ENCODE data around the gene CLIC5. TPM values are rescaled to one million over a fixed set of nuclear protein-coding genes. Genes with fewer than 3 reads are reported as not detected.
"Not testable (repeated sequence)": the region's sequence is repeated elsewhere in the genome, so short reads cannot be mapped to it uniquely, and the experiment has no call there.

CLIC5 gene
- polyA plus RNA-seq, 3 donors: not detected

- Histone ChIP-seq H3K27me3 (ENCODE audit: control insufficient read depth in 2 of 2, insufficient read depth in 2 of 2, low read length in 2 of 2) (no peaks in the 10 kb centered on the region), H3K9me3 (replicated peaks in 1 of 2; ENCODE audit: control insufficient read depth in 1 of 2, insufficient read depth in 1 of 2, low read length in 2 of 2) (no peaks in the 10 kb centered on the region), H3K9ac (ENCODE audit: insufficient read depth, low read length, poor library complexity, severe bottlenecking) (no peak overlapping the region), H2AFZ (ENCODE audit: insufficient read depth, low read depth, low read length, poor library complexity, severe bottlenecking) (no peak overlapping the region), H4K20me1 (ENCODE audit: insufficient read depth, low read length) (no peaks in the 10 kb centered on the region), H3K4me1 (ENCODE audit: control insufficient read depth in 1 of 2, insufficient read depth in 2 of 2, low read length in 2 of 2) (no peaks in the 10 kb centered on the region), H3K4me3 (replicated peaks in 1 of 3; ENCODE audit: low read depth in 2 of 3, low read length in 3 of 3) (no peak overlapping the region), H3K27ac (ENCODE audit: low read depth in 1 of 2, low read length in 2 of 2) (no peak overlapping the region), H3K4me2 (replicated peaks; ENCODE audit: extremely low read depth, low read length, poor library complexity, severe bottlenecking) (no peak overlapping the region), H3K79me2 (ENCODE audit: insufficient read depth, low read length) (no peaks in the 10 kb centered on the region), H3K36me3 (replicated peaks in 1 of 2; ENCODE audit: control insufficient read depth in 1 of 2, insufficient read depth in 2 of 2, low read length in 2 of 2) (no peaks in the 10 kb centered on the region)
- Mint-ChIP-seq H3K4me3 (no peak overlapping the region), H3K36me3 (no peaks in the 10 kb centered on the region), H3K4me1 (peaks cover 2% of the 10 kb centered on the region), H3K27me3 (ENCODE audit: low read depth in 3 of 3) (peaks cover 1 to 2% (median 2%) of the 10 kb centered on the region in 3 donors), H3K27ac (peak overlapping the region in 1 of 7 donors; percentile 28), H3K9me3 (peaks cover 0 to 3% (median 0%) of the 10 kb centered on the region in 7 donors)
- TF ChIP-seq, protein P1, sequence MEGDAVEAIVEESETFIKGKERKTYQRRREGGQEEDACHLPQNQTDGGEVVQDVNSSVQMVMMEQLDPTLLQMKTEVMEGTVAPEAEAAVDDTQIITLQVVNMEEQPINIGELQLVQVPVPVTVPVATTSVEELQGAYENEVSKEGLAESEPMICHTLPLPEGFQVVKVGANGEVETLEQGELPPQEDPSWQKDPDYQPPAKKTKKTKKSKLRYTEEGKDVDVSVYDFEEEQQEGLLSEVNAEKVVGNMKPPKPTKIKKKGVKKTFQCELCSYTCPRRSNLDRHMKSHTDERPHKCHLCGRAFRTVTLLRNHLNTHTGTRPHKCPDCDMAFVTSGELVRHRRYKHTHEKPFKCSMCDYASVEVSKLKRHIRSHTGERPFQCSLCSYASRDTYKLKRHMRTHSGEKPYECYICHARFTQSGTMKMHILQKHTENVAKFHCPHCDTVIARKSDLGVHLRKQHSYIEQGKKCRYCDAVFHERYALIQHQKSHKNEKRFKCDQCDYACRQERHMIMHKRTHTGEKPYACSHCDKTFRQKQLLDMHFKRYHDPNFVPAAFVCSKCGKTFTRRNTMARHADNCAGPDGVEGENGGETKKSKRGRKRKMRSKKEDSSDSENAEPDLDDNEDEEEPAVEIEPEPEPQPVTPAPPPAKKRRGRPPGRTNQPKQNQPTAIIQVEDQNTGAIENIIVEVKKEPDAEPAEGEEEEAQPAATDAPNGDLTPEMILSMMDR (IDR thresholded peaks at IDR 0.05): no peak
- intact Hi-C loops (cut with micrococcal nuclease): loop anchor here in 1 of 2 donors (10.0 kb wide), 1 partner anchor 1334 kb away; no protein-coding TSS in a partner anchor
- DNase-seq: no peak
- WGBS (ENCODE audit: insufficient coverage): no CpG with 5 or more reads among the region's 11 CpGs
Measured at GRCh38 chr6:45928721-45929305, 86.8 kb downstream of the CLIC5 start.

GRCh38 chr6:45927421-45928320, 88.0 kb downstream of the CLIC5 start:
- Mint-ChIP-seq H3K9me3 (peaks cover 0 to 3% (median 0%) of the 10 kb centered on the region in 7 donors), H3K36me3 (no peaks in the 10 kb centered on the region), H3K4me1 (peaks cover 5% of the 10 kb centered on the region), H3K4me3 (no peak overlapping the region), H3K27me3 (ENCODE audit: low read depth in 3 of 3) (peaks cover 1 to 2% (median 2%) of the 10 kb centered on the region in 3 donors), H3K27ac (no peak overlapping the region)
- TF ChIP-seq, protein P1 (IDR thresholded peaks at IDR 0.05): no peak
- Histone ChIP-seq H3K27ac (ENCODE audit: low read depth in 1 of 2, low read length in 2 of 2) (no peak overlapping the region), H3K79me2 (ENCODE audit: insufficient read depth, low read length) (no peaks in the 10 kb centered on the region), H3K4me2 (replicated peaks; ENCODE audit: extremely low read depth, low read length, poor library complexity, severe bottlenecking) (no peak overlapping the region), H3K9ac (ENCODE audit: insufficient read depth, low read length, poor library complexity, severe bottlenecking) (no peak overlapping the region), H3K4me1 (ENCODE audit: control insufficient read depth in 1 of 2, insufficient read depth in 2 of 2, low read length in 2 of 2) (no peaks in the 10 kb centered on the region), H2AFZ (ENCODE audit: insufficient read depth, low read depth, low read length, poor library complexity, severe bottlenecking) (no peak overlapping the region), H3K9me3 (replicated peaks in 1 of 2; ENCODE audit: control insufficient read depth in 1 of 2, insufficient read depth in 1 of 2, low read length in 2 of 2) (no peaks in the 10 kb centered on the region), H3K27me3 (ENCODE audit: control insufficient read depth in 2 of 2, insufficient read depth in 2 of 2, low read length in 2 of 2) (no peaks in the 10 kb centered on the region), H4K20me1 (ENCODE audit: insufficient read depth, low read length) (no peaks in the 10 kb centered on the region), H3K4me3 (replicated peaks in 1 of 3; ENCODE audit: low read depth in 2 of 3, low read length in 3 of 3) (no peak overlapping the region), H3K36me3 (replicated peaks in 1 of 2; ENCODE audit: control insufficient read depth in 1 of 2, insufficient read depth in 2 of 2, low read length in 2 of 2) (no peaks in the 10 kb centered on the region)
- no peak for DNase-seq
- 80% methylated on average over 6 of the region's 9 CpGs for WGBS (ENCODE audit: insufficient coverage)
- intact Hi-C loops (cut with micrococcal nuclease): loop anchor here in 1 of 2 donors (10.0 kb wide), 1 partner anchor 1333 kb away; no protein-coding TSS in a partner anchor

DNA sequence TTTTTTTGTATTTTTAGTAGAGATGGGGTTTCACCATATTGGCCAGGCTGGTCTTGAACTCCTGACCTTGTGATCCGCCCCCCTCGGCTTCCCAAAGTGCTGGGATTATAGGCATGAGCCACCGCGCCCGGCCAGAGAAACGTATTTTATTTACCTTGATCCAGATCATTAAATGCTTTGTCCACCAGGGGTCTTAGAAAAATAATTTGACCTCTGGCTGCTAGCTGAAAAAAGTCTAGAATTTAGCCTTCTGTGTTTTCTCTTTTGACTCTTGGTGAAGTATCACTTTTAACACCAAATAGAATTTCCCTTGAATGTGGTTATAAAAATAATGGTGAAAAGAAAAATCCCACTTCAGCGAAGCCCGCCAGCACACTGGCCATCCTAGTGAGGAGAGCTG, 89.2 kb downstream of the CLIC5 start:
- H3K4me2 ChIP-seq (replicated peaks; ENCODE audit: extremely low read depth, low read length, poor library complexity, severe bottlenecking); H4K20me1 ChIP-seq (ENCODE audit: insufficient read depth, low read length); H3K4me3 ChIP-seq (replicated peaks in 1 of 3; ENCODE audit: low read depth in 2 of 3, low read length in 3 of 3); H3K9ac ChIP-seq (ENCODE audit: insufficient read depth, low read length, poor library complexity, severe bottlenecking); H3K4me1 ChIP-seq (ENCODE audit: control insufficient read depth in 1 of 2, insufficient read depth in 2 of 2, low read length in 2 of 2); H3K36me3 Mint-ChIP-seq; H2AFZ ChIP-seq (ENCODE audit: insufficient read depth, low read depth, low read length, poor library complexity, severe bottlenecking); H3K79me2 ChIP-seq (ENCODE audit: insufficient read depth, low read length); H3K4me3 Mint-ChIP-seq; H3K27me3 Mint-ChIP-seq (ENCODE audit: low read depth in 3 of 3); H3K4me1 Mint-ChIP-seq; H3K27ac Mint-ChIP-seq; H3K9me3 ChIP-seq (replicated peaks in 1 of 2; ENCODE audit: control insufficient read depth in 1 of 2, insufficient read depth in 1 of 2, low read length in 2 of 2); DNase-seq; H3K27me3 ChIP-seq (ENCODE audit: control insufficient read depth in 2 of 2, insufficient read depth in 2 of 2, low read length in 2 of 2); H3K36me3 ChIP-seq (replicated peaks in 1 of 2; ENCODE audit: control insufficient read depth in 1 of 2, insufficient read depth in 2 of 2, low read length in 2 of 2); H3K27ac ChIP-seq (ENCODE audit: low read depth in 1 of 2, low read length in 2 of 2); H3K9me3 Mint-ChIP-seq: not testable (repeated sequence)
- no CpG with 5 or more reads among the region's 8 CpGs for WGBS (ENCODE audit: insufficient coverage)
- intact Hi-C loops (cut with micrococcal nuclease): loop anchor here in 1 of 2 donors (10.0 kb wide), 1 partner anchor 1332 kb away; no protein-coding TSS in a partner anchor

Data from CD14-positive monocyte (primary cell).